Right ventricle myocardium superior (tissue), 1 donor: ENCODE measurements around the gene GPR183. TPM values are rescaled to one million over a fixed set of nuclear protein-coding genes. Genes with fewer than 3 reads are reported as not detected.
"Not testable (repeated sequence)": the region's sequence is repeated elsewhere in the genome, so short reads cannot be mapped to it uniquely, and the experiment has no call there.

Experiments
- ATAC-seq: fragments of 200-7000 bp; cut with Tn5 transposase; one replicate; pipeline ENCODE4 v1.9.1; 2020; ENCODE audit warnings: mild to moderate bottlenecking; ENCODE audit not compliant: poor library complexity
- DNase-seq: peaks from one replicate; pipeline ENCODE4 v3.0.0-alpha.2; 2020
- intact Hi-C: fragments of 100-400 bp; cut with DNase I; formaldehyde crosslinking; loops from one replicate; pipeline ENCODE4 v1.11.2; 2022
- total RNA-seq: library from RNA; stranded (reverse); fragmentation: NEBNext Ultra II Directional; extraction: Animal tissue kit (Norgen Biotek cat#: 25700); gene quantifications from one replicate; pipeline ENCODE4 v1.2.1, GENCODE V29; 2021
- donor health status: DM: no; HTN: yes; CAD: no; lungs with severe emphysema.

GPR183 gene
- total RNA-seq, 1 donor from 2014 or later: 1.6 TPM

- ATAC-seq (no peak), DNase-seq (no peak)
- intact Hi-C loops: no loop called here
Measured at GRCh38 chr13:99264051-99264450, 43.1 kb downstream of the GPR183 start.

- intact Hi-C loops: no loop called here
- DNase-seq (no peak), ATAC-seq (no peak)
Measured at GRCh38 chr13:99263126-99263785, 43.9 kb downstream of the GPR183 start.

- intact Hi-C loops: no loop called here
- no peak for DNase-seq
- ATAC-seq: no peak
Measured at GRCh38 chr13:99261059-99261458, 46.1 kb downstream of the GPR183 start.

- intact Hi-C loops: no loop called here
- no peak for ATAC-seq
- DNase-seq: no peak
Measured at GRCh38 chr13:99260216-99260615, 47.0 kb downstream of the GPR183 start.

- DNase-seq (no peak), ATAC-seq (no peak)
- intact Hi-C loops: no loop called here
Measured at GRCh38 chr13:99258946-99259345, 48.3 kb downstream of the GPR183 start.

- DNase-seq (no peak), ATAC-seq (no peak)
- intact Hi-C loops: no loop called here
Measured at GRCh38 chr13:99258210-99258860, 48.9 kb downstream of the GPR183 start, which contains the start of gene GPR18. Gene GPR18 (minus strand): TSS chr13:99258379. CDS start chr13:99255872, 2,507 bp downstream.

- no peak for DNase-seq
- ATAC-seq: no peak
- intact Hi-C loops: no loop called here
Measured at GRCh38 chr13:99257291-99257690, 49.9 kb downstream of the GPR183 start.

GRCh38 chr13:99256709-99257108 is 50.5 kb downstream of the GPR183 start:
- intact Hi-C loops: no loop called here
- DNase-seq: no peak
- peak; percentile 65 for ATAC-seq

- DNase-seq (no peak), ATAC-seq (no peak)
- intact Hi-C loops: no loop called here
Measured at GRCh38 chr13:99256283-99256682, 50.9 kb downstream of the GPR183 start.

- DNase-seq (no peak), ATAC-seq (no peak)
- intact Hi-C loops: no loop called here
Measured at GRCh38 chr13:99255271-99255670, 51.9 kb downstream of the GPR183 start.

GRCh38 chr13:99254830-99255229 is 52.4 kb downstream of the GPR183 start:
- ATAC-seq: no peak
- no peak for DNase-seq
- intact Hi-C loops: no loop called here

GRCh38 chr13:99251921-99252320 is 55.3 kb downstream of the GPR183 start:
- ATAC-seq: no peak

GRCh38 chr13:99250982-99251825 is 56.0 kb downstream of the GPR183 start:
- ATAC-seq: no peak
- DNase-seq: no peak
- intact Hi-C loops: no loop called here

More at GRCh38 chr13:99251921-99252320, 55.3 kb downstream of the GPR183 start:
- intact Hi-C loops: no loop called here
- no peak for DNase-seq

GRCh38 chr13:99249606-99250005 is 57.6 kb downstream of the GPR183 start:
- intact Hi-C loops, DNase-seq, ATAC-seq: not testable (repeated sequence)

GRCh38 chr13:99249178-99249577 is 58.0 kb downstream of the GPR183 start:
- ATAC-seq, DNase-seq, intact Hi-C loops: not testable (repeated sequence)

GRCh38 chr13:99246100-99246499 is 61.1 kb downstream of the GPR183 start:
- intact Hi-C loops: no loop called here
- DNase-seq (no peak), ATAC-seq (no peak)
